Cortex of kidney (tissue), 1 donor: ENCODE data around the gene GATAD2A.

ENCODE experiments used
- DNase-seq: peaks from one replicate; lab custom pipeline; 2025; lab: John Stamatoyannopoulos, UW

Gene GATAD2A

GRCh38 chr19:19490214-19490968 lies 84.9 kb downstream of the GATAD2A start:
- DNase-seq: no peak

GRCh38 chr19:19491321-19492025 lies 86.0 kb downstream of the GATAD2A start:
- no peak for DNase-seq

GRCh38 chr19:19492026-19492610 lies 86.6 kb downstream of the GATAD2A start:
- DNase-seq: no peak

GRCh38 chr19:19493841-19494546 lies 88.5 kb downstream of the GATAD2A start:
- no peak for DNase-seq

GRCh38 chr19:19495614-19496603 lies 90.4 kb downstream of the GATAD2A start:
- DNase-seq: no peak

GRCh38 chr19:19498255-19498991 lies 92.9 kb downstream of the GATAD2A start:
- DNase-seq: no peak

GRCh38 chr19:19499272-19499995 lies 94.0 kb downstream of the GATAD2A start:
- DNase-seq: no peak

- no peak for DNase-seq
Observed at GRCh38 chr19:19500975-19501644, 95.6 kb downstream of the GATAD2A start.

- no peak for DNase-seq
Observed at GRCh38 chr19:19501798-19502197, 96.3 kb downstream of the GATAD2A start.

- no peak for DNase-seq
Observed at GRCh38 chr19:19502281-19502680, 96.8 kb downstream of the GATAD2A start.

GRCh38 chr19:19502808-19503602 lies 97.5 kb downstream of the GATAD2A start:
- no peak for DNase-seq

- no peak for DNase-seq
Observed at GRCh38 chr19:19504754-19505668, 99.5 kb downstream of the GATAD2A start.

- no peak for DNase-seq
Observed at GRCh38 chr19:19505669-19506326, 100.3 kb downstream of the GATAD2A start.

- DNase-seq: no peak
Observed at GRCh38 chr19:19506592-19506991, 101.1 kb downstream of the GATAD2A start.

GRCh38 chr19:19507354-19507753 lies 101.9 kb downstream of the GATAD2A start:
- no peak for DNase-seq

- DNase-seq: no peak
Observed at GRCh38 chr19:19508217-19508616, 102.7 kb downstream of the GATAD2A start.

- no peak for DNase-seq
Observed at GRCh38 chr19:19510432-19510831, 105.0 kb downstream of the GATAD2A start.
